GM21381 (cell line): ENCODE data around the gene KDM4B.

Experiments
- ATAC-seq: cut with Tn5 transposase; IDR thresholded peaks from one replicate; pipeline ENCODE4 v1.9.1; 2021; ENCODE audit warnings: mild to moderate bottlenecking, moderate library complexity; ENCODE audit not compliant: unreplicated experiment

Gene KDM4B

DNA sequence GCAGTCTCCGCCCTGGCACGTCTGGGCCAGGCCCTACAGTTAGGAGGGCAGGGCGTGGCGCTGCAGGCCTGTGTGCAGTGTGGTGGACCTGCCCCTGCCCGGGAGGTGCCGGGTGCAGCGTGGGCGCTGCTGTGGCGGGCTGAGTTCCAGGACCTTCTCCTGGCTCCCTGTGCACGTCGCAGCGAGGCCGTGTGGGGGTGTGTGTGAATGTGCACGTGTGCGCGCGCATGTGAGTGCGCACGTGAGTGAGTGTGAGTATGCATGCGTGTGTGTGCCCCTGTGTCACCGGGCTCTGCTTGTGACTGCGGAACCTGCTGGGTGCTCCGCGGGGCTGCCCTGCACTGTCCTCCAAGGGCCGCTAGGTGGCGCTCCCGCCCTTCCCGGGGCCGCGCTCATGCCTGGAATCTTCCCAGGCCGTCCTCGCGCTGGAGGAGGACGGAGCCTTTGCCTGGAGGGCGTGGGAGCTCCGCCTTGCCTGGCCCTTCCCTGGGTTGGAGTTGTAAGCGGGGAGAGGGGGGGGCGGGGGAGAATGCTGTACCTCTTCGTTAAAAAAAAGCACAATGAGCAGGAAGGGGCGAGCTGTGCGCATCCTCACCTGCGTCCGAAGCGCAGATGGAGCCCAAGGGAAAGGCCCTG is 79.3 kb downstream of the KDM4B start:
- no peak for ATAC-seq

DNA sequence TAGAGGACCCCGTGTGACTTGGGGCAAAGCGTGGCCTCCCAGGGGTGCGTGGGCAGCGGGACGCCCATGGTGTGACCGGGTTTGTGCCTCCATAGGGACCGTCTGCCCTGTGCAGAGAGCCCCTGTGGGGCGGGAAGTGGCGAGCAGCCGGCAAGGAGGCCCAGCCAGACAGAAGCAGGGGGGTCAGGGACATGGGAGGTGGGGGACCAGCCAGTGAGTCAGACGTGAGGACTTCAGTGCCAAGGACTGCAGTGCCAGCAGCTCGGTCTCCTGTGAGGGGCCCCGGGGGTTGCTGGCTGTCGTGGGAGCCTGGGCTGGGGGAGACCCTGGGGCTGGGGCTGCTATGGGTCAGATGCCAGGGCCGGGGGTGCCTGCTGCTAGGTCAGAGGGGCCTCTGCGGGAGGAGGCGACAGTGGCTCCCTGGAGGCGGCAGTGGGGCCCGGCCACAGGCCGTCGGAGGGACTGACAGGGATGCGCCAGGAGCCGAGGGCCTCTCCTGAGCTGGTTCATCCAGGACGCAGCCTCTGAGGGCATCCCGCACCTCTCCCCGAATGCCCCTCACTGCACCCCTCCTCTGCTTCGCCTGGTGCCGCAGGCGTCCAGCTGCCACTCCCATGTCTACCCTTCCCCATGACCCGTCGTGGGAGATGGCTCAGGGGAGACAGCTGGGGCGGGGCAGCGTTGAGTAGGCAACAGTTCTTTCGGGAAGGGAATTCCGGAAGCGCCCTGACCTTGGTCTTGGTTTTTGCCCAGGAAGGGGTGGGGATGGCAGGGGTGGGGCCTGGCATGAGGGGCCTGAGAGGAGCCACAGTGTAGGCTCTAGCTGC is 80.0 kb downstream of the KDM4B start:
- ATAC-seq: no peak

GRCh38 chr19:5049561-5049960 is 80.6 kb downstream of the KDM4B start:
- ATAC-seq: no peak

- no peak for ATAC-seq
Observed at GRCh38 chr19:5050067-5050656, 81.2 kb downstream of the KDM4B start.

DNA sequence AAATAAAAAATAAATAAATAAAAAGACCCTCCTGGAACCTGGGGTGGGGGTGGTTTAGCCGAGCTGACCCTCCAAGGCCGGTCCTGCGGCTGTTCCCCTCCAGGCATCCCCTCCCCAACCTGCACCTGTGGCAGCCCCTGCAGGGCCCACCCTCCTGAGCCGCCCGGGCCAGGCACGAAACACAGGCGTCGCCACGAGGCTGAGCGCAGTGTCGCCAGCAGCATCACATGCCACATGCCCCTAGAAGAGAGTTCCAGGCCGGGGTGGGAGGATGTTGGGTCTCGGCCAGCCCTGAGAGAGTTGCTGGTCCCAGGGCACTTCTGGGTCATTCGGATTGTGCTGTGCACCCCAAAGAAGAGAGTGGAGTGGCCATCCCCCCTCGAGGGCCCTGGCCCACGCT is 82.0 kb downstream of the KDM4B start:
- ATAC-seq: no peak

DNA sequence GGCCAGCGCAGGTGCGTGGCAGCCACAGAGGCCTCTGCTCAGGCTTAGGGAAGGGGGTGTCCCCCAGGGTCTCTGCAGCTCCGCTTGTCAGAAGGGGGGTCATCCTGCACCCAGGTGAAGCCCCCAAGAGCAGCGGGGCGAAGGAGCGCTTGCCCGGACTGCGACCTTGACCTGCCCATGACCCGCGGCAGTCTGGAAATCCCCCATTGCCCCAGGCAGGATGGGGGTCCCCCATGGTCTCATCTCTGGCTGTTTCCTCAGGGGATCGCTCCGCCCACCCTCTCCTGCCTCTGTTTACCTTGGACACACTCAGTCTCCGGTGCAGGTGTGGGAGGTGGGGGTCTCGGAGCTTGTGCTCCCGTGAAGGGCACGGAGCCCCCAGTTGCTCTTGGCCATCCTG is 82.7 kb downstream of the KDM4B start:
- ATAC-seq: no peak

- ATAC-seq: no peak
Observed at GRCh38 chr19:5052515-5052914, 83.6 kb downstream of the KDM4B start.

DNA sequence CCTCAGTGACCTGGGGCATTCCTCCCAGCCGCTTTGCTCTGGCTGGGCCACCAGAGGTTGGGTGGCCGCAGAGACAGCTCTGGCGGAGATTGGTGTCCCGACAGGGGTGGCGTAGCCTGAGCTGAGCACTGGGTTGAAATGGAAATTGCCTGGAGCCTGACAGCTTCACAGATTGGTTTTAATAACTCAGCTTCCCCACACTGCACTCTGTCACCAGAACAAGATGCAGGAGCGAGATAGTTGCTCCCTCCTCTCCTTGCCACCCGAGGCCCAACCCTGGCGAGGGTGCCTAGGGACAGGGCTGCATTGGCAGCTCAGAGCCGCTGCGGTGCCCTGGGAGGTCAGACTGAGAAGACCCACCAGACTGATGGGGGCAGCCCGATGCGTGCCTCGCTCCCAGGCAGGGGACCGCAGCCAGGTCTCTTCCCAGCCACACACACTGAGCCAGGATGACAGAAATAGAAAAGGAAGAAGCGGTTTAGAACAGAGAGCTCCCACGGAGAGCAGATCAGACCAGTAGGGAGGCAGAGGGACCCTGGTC is 84.1 kb downstream of the KDM4B start:
- ATAC-seq: no peak

- ATAC-seq: no peak
Observed at GRCh38 chr19:5053661-5054060, 84.7 kb downstream of the KDM4B start.

DNA sequence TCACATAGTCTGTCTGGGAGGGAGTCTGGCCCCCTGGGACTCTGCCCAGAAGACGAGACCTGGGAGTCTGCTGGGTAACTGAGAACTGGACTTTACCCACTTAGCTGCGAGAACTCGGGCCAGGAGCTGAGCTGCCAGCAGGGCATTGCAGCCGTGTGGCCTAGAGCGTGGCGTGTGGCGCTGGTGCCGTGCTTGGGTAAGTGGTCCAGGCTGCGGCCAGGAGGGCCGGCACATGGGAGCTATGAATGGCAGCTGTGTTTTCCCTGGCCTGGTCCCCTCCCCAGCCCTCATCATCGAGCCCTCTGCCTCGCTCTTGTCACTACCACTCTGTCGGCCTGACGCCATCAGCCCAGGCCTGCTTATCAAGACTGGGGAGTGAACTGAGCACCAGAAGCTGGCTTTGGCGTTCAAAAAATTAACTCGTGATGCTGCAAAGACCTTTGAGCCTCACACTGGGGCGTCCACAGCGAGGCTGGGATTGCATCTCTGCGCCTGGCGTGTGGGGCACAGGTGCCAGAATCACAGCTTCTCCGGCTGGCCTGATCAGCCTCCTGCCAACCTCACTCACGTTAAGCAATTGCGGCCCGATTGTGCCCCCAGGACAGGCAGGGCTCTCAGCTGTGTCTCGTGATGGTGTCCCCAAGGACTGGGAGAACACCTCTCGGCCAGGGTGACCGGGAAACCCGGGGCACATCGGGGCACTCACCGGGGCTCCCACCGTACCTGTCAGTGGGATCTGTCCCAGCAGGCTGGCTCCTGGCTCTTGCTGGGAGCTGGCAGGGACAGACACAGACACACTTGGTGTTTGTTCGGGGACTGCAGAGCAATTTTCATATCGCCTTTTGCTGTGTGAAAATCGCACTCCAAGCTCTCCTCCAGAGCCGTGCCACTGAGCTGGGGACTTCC is 85.9 kb downstream of the KDM4B start:
- ATAC-seq: no peak

- no peak for ATAC-seq
Observed at GRCh38 chr19:5055457-5055776, 86.5 kb downstream of the KDM4B start.

- ATAC-seq: no peak
Observed at GRCh38 chr19:5057860-5058259, 88.9 kb downstream of the KDM4B start.

GRCh38 chr19:5058521-5059212 is 89.8 kb downstream of the KDM4B start:
- ATAC-seq: no peak

- ATAC-seq: no peak
Observed at GRCh38 chr19:5059213-5059574, 90.3 kb downstream of the KDM4B start.

DNA sequence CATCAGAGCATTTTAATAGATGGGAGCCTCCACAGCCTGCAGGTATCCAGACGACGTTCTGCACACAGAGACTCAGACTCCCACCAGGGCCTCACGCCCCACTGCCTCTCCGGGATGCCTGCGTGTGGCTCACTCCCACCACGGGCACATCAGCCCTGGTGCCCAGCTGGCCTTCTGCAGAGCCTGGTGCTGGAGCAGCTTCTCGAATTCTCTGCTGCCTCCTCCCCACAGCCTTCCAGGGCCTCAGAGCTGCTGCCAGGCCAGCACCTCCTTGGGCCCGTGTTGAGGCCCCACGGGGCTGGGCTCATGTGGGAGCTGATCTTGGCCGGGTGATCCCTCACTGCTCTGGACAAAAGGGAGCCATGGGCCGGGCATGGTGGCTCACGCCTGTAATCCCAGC is 90.9 kb downstream of the KDM4B start:
- ATAC-seq: no peak

- no peak for ATAC-seq
Observed at GRCh38 chr19:5062195-5062594, 93.3 kb downstream of the KDM4B start.

DNA sequence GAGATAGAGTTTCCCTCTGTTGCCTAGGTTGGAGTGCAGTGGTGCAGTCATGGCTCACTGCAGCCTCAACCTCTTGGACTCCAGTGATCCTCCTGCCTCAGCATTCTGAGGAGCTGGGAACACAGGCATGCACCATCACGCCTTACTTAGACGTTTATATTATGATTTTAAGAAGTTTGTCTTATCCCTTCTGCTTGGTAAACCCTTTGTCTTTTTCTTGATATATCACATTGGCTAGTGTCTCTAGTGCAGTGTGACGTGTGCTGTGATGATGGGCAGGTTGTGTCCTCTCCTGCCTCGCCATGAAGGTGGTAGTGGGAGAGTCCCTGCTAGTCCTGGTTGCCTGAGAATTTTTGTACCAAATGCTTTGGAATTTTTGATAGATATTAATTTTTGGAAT is 93.9 kb downstream of the KDM4B start:
- no peak for ATAC-seq

DNA sequence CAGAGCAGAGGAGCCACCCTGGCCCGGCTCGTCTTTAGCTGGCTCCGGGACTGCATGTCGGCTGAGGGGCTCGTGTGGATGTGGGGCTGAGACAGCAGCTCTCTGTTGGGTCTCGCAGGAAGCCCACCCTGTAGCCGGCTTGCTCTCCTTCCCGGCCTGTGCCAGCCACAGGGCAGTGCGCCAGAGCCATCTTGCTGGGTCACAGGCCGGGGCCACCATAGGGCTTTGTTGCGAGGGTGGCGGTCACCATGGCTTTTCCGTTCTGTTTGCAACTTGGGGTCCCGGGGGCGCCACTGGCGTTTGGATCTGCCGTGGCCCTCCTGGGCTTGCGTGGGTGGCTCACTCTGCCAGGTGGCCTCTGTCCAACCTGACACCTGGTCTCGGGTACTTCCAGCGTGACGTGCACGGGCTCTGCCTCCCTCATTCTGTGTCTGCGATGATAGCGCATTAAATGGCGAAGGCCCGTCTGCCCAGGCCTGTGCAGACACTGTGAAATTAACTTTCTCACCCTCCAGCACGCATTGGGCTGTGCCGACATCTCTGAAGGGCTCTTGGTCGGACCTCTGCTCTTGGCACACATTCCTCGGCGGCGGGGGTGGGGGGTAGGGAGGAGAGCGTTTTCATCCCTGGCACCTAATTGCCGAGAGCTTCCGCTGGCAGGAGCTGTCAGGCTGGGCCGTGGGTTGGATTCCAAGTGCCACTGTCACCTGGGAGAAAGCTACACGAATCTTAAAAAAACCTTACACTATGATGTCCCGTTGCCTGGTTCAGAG is 95.1 kb downstream of the KDM4B start:
- no peak for ATAC-seq

DNA sequence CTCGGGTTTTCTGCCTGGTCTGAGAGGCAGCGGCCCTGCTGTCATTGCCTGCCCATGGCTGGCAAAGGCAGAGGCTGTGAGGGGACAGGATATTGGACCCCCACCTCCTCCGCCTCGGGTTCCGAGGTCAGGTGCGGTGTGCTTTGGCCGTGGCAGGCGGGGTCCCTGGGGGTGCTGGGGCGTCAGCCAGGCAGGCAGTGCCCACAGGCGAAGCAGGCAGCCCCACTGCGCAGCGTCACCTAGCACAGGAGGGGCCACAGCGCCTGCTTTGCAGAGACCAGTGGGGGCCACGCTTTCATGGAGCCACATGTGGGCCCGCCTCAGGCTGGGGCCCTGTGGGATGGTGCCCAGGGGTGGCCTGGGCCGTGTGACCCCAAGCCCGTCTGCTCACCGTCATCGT is 96.0 kb downstream of the KDM4B start:
- ATAC-seq: no peak

DNA sequence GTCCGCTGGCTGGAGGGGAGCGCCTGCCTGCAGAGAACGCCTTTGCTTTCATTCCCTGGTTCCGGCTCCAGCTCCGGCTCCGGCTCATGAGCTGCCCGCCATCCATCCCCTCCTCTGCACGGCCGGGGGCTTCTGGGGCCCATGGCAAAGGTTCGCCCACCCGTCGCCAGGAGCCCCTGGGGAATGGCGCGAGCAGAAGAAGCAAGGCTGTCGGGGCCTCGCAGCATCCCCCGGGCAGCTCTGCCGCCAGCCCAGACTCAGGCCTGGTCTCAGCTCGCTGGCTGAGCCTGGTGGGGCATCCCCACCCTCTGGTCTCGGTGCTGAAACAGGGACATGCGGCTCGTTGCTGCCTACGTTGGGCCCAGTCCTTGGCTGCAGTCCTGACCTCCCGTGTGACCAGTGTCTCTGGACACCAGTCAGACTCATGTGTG is 96.8 kb downstream of the KDM4B start:
- no peak for ATAC-seq
